Activated CD4-positive, alpha-beta T cell treated with anti-CD3 and anti-CD28 coated beads, Interleukin-2, amount 50 U/mL, for 16 hours (primary cell): ENCODE data around the gene NRGN.
"Not testable (repeated sequence)": the region's sequence is repeated elsewhere in the genome, so short reads cannot be mapped to it uniquely, and the experiment has no call there.

ENCODE experiments used
- DNase-seq: peaks from one replicate; pipeline ENCODE4 v3.0.0-alpha.2; 2020

NRGN gene

GRCh38 chr11:124759266-124760204, 19.8 kb downstream of the NRGN start:
- no peak for DNase-seq

DNA sequence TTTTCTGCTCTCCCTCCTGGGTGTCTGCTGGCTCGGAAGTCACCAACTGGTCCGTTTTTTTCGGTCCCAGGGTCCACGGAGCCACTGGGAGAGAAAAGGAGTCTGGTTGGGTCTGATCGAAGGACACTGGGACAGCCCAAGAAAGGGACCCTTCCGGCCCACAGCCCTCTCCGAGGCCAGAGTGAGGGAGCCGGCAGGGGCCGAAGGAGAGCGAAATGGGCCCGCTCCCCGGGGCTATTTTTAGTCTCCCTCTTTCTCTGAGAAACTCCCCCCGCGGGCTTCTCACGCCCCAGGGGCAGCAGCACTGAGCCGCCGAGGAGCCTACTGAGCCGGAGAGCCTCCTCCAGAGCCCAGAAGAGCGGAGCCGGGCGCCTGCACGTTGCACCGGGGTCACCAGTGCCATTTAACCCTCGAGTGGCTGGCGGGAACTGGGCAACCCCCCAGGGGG, 20.5 kb downstream of the NRGN start:
- DNase-seq: no peak

GRCh38 chr11:124760806-124761205, 21.1 kb downstream of the NRGN start:
- DNase-seq: no peak

GRCh38 chr11:124761301-124762104, 21.8 kb downstream of the NRGN start:
- DNase-seq: no peak

DNA sequence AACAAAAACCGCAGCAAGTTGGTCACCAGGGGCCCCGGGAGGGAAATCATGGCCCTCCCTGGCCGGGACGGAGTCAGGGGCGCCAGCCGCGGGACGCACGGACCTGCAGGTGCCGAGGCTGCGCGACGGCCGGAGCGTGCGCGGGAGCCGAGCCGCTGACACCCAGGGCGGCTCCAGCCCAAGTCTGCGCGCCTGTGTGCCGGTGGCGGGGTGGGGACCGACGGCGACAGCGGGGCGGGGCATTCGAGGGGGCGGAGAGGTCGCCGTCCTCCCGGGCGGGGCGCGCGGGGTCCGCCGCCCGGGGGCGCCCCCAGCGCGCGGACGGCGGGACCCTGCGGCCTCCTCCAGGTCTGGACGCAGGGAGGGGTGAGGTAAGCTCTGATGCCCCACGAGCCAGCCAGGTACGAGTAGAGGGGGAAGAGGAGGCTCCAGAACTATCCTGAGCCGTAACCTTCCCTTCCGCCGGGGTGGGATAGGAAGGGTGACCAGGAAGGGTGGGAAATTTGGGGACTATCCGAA, 22.4 kb downstream of the NRGN start, which contains the start of gene ESAM:
ESAM (minus strand) TSS at position 186 of the 519 bp plus-strand sequence; CDS start at position 50, 136 bp downstream.
- DNase-seq: peak; percentile 57

DNA sequence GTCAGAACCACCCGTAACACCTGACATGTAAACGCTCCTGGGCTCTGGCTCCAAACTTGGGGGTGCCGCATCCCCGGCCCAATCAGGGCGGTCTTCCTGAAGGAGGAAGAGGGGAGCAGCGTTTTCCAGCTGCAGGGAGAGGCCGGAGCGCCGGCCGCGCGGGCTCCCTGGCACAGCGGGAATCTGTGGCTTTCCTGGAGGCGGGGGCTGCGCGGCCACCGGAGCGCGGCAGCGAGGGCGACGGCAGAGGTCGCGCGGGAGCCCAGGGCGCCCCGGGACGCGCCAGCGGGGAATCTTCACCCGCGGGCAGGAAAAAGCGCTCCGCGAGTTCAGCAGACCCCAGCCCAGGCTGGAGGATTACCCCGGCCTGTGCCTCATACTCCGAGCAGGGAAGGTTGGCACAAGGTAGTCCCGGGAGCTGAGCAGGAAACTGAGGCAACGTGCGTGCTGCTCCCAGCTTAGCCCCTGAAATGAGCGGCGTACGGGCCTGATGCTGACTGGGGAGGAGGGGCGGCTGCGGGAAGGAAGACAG, 22.9 kb downstream of the NRGN start:
- DNase-seq: no peak

GRCh38 chr11:124763156-124763947, 23.6 kb downstream of the NRGN start:
- DNase-seq: peak; percentile 80

DNA sequence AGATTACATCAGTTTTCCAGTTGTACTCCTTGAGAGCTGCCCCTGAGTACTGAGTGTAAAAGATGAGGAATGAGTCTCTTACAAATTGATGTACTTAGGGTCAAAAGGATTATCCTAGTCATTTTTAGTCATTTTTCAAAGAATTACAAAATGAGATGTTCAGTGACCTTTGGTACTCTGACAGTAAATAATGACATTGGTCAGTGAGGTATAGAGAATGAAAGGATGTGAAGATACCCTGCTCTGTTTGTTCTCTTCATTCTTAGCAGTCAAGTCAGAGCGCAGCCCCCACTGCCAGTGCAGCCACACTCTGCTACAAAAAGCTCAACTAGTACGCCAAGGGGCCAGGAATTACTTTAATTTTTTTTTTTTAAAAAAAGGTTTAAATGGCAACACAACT, 26.4 kb downstream of the NRGN start:
- no peak for DNase-seq

- no peak for DNase-seq
Measured at GRCh38 chr11:124768914-124769313, 29.2 kb downstream of the NRGN start.

DNA sequence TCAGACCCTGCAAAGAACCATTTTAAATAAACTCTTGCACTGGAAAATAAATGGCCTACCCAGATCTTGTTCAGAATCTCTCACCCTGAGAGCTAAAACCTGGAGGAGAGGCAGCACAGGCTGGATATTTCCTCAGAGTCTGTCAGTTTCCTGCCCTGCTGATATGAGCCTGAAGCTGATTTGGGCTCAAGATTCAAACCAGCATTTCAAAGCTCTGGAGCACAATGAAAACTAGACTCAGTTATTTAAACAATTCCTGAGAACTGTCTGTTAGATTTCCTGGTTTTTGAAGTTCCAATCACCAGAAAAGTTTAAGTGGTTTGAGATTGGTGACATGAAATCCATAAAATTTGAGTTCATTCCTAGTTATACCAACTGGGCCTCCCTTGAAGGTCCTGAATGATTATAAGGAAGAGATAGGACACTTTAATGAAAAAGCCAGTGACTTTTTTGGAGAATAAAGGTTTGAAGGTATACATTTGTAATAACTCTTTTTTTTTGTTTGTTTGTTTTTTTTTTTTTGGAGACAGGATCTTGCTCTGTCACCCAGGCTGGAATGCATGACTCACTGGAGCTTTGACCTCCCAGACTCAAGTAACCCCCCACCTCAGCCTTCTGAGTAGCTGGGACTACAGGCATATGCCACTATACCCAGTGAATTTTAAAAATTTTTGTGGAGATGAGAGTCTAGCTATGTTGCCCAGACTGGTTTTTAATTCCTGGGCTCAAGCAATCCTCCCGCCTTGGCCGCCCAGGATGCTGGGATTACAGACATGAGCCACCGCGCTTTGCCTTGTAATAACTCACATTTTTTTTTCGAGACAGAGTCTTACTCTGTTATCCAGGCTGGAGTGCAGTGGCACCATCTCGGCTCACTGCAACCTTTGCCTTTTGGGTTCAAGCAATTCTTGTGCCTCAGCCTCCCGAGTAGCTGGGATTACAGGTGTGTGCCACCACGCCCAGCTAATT, 30.3 kb downstream of the NRGN start:
- DNase-seq: no peak

DNA sequence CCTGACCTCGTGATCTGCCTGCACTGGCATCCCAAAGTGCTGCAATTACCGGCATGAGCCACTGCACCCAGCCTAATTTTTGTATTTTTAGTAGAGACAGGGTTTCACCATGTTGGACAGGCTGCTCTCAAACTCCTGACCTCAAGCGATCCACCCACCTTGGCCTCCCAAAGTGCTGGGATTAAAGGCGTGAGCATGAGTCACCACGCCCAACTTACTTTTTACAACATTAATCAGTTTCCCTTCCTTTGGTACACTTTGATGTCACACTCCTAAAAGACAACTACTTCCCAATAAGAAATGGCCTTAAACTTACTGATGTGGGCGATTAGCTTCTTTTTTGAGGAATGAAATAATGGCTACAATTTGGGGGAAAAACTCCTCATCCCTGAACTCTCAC, 31.2 kb downstream of the NRGN start:
- DNase-seq: not testable (repeated sequence)

GRCh38 chr11:124776865-124777645, 37.3 kb downstream of the NRGN start:
- no peak for DNase-seq

GRCh38 chr11:124778281-124778680, 38.5 kb downstream of the NRGN start:
- DNase-seq: no peak

- DNase-seq: no peak
Measured at GRCh38 chr11:124779568-124779967, 39.8 kb downstream of the NRGN start.

DNA sequence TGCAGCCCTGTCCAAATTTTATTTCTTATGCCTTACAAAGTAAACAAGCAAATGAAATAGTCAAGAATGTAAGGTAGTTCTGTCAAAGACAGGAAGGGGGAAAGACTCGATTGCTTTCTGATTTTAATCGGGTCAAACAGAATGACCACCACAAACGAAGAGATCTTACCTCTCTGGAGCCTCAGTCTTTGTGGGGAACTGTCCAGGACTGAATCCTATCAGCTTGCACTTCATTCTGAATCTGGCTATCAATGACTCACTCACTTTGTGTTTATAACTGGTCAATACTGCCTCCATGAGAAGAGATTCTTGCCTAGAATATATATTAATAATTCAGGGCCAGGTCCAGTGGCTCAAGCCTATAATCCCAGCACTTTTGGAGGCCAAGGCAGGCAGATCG, 43.3 kb downstream of the NRGN start:
- no peak for DNase-seq

DNA sequence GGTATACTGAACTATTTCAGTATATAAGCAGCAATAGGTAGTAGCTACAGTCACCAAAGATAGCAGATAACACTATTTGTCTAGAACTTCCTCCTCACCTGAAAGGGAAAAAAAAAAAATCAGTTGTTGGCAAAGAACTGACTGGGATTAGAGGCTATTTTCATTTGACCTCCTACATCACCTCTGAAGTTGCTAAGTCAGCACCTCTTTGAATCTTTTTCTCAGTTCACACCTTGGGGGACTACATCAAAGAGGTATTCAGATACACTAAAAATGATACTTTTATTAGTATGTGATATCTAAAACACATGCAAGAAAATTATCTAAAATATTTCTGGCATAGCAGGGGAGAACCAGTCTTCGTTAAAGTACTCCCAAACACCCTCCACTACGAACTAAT, 44.3 kb downstream of the NRGN start:
- DNase-seq: no peak

DNA sequence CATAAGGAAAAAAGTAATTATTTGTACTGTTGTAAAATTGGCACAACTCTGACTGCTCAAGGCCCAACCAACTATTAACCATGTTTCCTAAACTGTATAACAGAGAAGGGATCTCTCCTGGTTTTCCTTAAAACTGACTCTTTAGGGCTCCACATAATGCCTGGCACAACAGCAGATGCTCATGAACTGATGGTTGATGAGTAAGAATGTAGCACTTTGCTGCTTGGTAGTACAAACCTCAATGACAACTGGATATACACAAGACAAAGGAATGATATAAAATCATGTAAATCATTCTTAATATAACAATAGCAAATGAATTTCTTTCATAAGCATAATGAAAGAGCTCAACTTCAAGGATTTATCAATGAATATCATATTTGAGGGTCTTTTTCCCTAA, 48.8 kb downstream of the NRGN start:
- no peak for DNase-seq

- DNase-seq: peak; percentile 18
Measured at GRCh38 chr11:124791626-124792341, 52.0 kb downstream of the NRGN start.

DNA sequence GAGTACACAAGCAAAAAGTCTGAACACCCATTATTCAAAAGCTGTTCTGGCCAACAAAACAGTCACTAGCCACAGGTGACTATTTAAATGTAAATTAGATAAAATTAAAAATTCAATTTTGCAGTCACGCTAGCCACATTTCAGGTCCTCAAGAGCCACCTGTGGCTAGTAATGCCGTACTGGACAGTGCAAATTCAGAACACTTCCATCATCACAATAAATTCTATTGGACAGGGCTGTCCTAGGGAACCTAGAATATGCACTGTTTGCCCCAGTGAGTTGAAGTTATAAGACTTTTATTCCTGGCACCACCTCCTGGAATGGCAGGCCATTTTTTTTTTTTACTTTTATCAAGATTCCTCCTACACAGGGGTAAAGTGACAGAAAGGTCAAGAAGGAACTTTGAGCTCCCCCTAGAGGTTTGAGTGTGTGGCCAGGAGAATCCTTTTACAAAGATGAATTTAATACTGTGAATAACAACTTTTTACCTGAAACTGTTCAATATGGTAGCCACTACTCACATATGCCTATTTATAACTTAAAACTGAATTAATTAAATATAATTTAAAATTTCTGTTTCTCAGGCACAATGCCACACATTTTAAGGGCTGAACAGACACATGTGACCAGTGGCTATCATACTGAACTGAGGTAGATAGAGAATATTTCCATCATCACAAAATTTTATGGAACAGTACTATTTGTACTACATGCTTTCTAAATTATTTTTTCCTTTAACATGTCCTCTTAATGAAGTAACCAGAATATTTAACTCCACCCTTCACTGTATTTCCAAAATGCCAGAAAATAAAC, 53.9 kb downstream of the NRGN start:
- peak; percentile 44 for DNase-seq
